ENCODE measurements around the gene FYN.
"Not testable (repeated sequence)": the region's sequence is repeated elsewhere in the genome, so short reads cannot be mapped to it uniquely, and the experiment has no call there.

The FYN gene

DNA sequence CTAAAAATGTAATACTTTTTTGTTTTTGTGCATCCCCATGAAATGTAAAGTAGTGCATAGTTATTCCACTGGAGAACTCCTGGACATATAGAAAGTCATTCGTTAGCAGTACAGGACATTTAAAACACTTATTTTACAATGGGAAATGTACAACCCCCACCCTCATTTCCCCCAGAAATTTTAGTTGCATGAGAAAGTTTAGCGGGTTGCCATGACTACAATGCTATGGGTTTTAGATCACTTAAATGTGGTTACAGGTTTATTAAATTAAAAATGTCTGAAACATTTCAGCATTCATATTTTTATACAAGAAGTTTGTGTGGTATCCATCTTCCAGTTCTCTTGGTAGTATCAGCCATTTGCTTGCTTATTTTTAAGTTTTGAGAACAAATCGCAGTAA is 212.7 kb downstream of the FYN start:
- no peak for DNase-seq (ENCODE audit: low read depth)

DNA sequence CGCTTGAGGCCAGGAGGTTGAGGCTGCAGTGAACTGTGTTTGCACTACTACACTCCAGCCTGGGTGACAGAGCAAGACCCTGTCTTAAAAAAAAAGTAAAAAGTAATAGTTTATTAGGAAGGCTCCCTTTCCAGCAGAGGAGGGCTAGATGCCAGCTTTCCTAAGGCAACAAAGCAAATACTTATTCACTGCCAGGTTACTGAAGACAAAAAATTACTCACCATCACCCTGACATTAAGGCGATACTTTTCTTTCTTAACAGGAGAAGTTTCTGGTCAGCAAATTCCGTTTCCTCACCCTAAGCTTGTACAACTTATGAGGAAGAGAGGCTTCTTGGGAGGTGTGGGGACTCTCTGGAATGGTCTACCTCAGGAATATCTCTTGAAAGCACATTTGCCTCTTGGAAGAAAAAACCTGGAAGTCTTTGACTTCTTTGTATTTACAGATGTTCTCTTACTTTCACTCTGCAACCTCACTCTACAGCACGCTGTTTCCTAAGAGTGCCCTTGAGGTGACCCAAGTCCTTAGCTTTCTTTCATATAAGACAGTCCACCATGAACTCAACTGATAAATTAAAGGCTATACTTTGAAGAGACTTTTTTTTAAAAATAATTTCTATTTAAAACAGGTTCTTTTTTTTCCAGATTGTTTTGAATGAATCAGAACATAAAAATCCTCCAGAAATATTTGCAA is 214.6 kb downstream of the FYN start:
- DNase-seq (ENCODE audit: low read depth) = no peak

DNA sequence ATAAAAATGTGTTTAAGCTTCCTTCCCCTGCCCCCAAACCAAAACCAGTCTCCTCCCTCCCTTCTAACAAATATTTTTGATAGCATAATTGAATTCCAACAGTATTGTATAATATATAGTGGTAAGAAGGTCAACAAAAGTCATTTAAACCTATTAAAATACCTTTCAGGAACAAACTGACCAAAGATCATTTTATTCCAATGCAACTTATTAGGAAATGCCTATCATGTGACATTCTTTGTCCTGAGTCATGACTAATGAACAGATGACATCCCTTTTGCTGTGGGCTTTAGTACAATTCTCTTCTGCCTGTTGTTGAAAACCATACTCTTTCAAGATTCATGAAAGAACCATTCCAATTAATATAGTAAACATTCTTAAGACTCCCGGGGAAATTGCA is 216.1 kb downstream of the FYN start:
- DNase-seq (ENCODE audit: low read depth) = no peak

DNA sequence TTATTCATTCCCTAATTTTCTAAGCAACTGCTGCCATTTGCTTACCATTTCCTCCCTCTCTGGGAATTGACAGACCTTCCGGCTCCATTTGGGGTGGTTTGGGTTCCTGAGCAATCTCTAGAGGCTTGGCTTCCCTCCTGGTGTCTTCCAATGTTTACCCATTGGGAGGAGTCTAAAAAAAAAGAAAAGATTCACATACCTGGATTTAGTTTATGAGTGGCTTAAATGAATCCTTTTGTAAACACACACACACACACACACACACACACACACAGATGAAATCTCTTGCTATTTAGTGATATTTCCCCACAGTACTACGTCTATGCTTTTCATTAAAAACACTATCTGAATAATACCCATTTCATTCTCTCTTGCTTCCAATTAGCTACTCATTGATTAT is 219.3 kb downstream of the FYN start:
- DNase-seq (ENCODE audit: low read depth) = no peak

DNA sequence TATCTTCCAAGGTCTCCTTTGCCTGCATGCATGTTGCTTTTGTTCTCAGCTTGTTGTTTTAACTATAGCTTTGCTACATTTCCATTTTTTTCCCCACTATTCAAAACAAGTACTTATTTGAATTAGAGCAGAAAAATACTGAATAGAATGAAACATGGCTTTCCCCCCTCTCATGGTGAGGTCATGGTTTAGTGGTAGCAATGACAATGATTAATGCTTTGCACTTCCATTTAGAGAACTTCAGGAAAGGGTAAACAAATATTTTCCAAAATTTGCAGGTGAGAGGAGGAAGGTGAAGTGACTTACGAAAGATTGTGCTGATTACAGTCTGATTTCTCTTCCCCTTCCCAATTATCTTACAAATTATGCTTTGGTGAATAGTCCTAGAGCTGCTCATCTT is 219.8 kb downstream of the FYN start:
- DNase-seq (ENCODE audit: low read depth) = no peak

DNA sequence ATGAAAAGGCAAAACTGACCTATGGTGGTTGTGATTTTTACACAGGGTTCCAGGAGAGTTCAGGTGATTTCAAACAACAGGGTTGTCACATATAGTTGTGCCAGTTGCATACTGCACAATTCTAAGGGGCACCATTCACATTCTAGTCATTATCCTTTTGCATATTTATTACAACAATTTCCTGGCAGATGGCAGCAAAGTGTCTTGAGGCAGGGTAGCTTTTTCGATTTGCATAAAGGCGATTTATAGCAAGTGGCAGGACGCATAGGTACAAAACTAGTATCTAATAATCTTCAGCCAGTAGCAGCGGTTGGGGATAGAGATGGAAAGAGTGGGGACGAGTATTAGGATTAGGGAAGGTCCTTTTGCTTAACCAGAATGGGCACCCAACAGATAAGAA is 221.1 kb downstream of the FYN start:
- no peak for DNase-seq (ENCODE audit: low read depth)

DNA sequence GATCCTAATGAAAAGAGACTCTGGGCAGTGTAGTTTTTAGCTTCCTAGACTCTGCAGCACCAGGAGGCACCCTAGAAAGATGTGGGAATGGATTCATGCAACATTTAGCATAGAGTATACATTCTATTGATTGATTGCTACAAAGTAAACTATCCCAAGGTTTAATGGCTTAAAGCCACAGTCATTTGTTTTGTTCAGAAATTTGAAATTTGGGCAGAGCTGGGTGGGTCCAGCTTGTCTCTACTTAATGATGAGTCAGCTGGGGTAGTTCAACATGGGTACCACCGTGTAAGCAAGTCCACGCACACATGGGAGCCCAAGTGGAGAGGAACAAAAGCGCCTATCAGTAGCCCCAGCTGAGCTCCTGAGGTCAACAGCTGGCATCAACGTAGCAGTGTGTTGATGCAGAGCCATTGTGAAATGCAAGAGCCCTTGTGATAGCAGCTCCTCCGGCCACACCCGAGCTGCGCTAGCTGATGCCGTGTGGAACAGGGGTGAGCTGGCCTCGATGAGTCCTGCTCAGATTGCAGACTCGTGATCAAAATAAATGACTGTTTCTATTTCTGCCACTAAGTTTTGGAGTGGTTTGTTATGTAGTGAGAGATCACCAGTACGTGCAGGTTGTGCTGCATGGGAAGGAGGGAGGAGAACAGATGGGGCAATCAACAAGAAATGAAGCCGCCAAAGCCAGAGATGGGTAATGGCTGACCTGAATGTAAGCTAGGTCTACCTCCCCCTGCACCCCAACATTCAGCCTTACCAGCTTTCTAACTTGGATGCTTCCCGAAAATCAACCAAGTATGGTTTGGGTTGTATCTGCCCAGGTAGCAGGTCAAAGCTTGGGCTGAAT is 221.8 kb downstream of the FYN start:
- DNase-seq (ENCODE audit: low read depth) = no peak

DNA sequence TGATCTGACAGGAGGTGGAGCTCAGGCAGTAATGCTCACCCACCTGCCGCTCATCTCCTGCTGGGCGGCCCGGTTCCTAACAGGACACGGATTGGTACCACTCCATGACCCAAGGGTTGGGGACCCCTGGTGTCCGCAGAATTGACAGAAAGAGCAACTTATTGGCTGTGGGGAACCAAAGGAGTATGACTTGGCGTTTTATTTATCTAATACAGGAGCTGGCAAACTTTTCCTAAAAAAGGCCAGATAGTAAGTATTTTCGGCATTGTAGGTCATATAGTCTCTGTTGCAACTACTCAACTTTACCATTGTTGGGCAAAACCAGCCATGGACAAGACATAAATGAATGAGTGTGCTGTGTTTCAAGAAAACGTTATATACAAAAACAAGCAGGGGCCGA is 223.2 kb downstream of the FYN start:
- no peak for DNase-seq (ENCODE audit: low read depth)

DNA sequence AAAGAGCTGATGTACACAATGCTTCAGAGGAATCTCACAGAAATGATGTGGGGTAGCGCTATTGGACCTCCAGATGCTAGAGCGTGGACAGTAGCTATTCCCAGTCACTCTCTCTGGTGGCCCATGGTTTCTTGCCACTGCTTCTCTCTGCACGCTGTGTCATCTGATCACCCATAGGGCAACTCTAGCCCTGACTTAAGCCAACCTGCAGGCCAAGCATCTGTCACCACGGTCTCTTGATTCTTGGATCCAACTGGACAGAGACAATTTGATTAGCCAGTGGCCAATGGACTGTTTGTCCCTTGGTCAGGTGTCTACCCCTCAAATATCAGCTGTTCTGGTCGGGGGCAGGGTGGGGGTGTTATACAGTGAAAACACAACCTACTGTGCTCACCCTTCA is 225.2 kb downstream of the FYN start:
- DNase-seq (ENCODE audit: low read depth) = no peak

DNA sequence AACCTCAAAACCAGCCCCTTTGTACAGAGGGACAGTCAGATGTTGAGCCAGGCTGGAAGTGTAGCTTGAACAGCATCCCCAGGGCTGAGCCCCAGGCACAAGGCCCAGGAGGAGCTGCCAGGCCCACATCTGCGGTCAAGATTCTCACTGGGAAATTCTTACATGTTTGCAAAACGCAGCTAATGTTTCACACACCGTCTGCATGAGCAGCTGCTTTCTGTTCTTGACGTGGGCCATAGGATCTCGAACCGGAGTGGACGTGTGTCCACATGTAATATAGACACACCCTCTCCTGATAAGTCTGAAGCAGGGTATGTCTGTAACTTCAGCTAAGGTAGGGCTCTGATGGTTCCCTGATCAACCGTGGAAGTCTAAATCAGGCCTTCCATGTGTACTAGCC is 226.3 kb downstream of the FYN start:
- no peak for DNase-seq (ENCODE audit: low read depth)

DNA sequence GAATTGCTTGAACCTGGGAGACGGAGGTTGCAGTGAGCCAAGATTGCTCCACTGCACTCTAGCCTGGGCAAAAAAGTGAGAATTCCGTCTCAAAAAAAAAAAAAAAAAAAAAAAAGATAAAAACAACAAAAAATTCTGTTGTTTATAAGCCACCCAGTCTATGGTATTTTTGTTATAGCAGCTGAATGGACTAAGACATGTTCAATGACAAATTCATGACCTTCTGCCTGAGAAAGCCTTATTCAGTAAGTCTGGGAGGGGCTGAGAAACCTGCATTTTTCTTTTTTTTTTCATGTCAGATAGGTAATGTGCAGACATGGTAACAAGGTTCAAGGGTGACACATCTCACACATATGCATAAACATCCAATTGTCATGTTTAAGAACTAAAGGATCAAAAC is 227.2 kb downstream of the FYN start:
- DNase-seq (ENCODE audit: low read depth) = no peak

DNA sequence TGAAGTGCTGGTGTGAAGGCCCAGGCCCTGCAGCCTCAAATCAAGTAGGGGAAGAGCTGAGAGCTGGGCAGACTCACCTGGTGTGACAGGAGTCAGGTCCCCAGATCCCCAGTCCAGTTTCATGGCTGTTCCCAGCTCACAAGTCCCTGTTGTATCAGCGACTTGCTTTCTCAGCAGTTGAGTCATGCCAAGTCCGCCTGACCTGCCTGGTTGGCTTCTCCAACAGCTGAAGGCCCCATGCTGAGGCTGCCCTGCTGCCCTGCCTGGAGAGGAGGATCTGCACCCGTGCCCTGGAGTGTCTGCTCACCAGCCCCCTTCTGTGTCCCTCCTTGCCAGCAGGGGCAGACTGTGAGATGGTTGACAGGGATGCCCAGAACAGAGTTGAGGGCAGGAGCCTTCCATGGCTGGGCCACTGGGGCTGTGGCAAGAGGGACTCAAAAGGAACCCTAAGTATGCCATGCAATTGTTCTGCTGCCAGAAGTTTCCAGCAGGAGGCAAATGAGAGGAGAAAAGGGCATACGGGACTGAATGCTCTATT is 228.3 kb downstream of the FYN start:
- DNase-seq (ENCODE audit: low read depth) = no peak

DNA sequence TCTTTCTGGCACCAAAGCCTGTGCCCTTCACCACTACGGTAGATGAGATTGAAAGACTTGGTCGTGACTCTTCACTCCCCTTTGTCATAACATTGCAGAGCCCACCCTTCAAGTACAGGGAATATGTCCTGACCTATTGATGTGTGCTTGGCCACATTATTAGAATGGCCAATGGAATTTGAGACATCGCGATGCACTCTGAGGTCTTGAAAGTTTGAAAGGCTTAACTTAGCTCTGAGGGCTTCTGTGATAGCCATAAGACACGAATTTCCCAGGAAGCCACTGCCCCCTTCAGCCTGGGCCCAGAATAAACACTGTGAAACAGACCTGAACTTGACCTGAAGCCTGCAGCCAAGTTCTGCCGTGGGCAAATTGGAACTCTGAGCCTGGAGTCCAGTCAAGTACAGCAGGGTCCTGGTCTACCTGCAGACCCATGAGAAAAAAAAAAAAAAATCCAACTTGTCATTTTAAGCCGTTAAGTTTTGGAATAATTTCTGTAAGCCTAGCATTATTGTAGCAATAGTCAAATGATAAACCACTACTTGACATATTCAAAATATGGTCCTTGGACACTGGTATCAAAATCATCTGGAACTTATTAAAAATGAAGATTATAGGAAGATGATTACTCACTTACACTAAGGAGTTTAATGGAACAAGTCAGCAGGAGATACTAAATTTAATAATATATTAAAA is 230.6 kb downstream of the FYN start:
- DNase-seq (ENCODE audit: low read depth) = no peak

DNA sequence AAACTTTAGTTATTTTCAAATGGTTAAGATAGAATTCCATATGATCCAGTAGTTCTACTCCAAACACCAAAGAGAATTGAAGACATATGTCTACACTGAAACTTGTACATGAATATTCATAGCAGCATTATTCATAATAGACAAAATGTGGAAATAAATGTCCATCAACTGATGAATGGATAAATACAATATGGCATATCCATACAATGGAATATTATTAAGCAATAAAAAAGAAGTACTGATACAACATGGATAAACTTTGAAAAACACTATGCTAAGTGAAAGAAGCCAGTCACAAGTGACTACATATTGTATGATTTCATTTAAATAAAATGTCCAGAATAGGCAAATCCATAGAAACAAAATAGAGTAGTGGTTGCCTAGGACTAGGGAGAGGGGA is 234.0 kb downstream of the FYN start:
- no peak for DNase-seq (ENCODE audit: low read depth)

DNA sequence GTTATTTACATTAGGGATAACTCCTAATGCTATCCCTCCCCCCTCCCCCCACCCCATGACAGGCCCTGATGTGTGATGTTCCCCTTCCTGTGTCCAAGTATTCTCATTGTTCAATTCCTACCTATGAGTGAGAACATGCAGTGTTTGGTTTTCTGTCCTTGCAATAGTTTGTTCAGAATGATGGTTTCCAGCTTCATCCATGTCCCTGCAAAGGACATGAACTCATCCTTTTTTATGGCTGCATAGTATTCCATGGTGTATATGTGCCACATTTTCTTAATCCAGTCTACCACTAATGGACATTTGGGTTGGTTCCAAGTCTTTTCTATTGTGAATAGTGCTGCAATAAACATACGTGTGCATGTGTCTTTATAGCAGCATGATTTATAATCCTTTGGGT is 238.3 kb downstream of the FYN start:
- not testable (repeated sequence) for DNase-seq (ENCODE audit: low read depth)

DNA sequence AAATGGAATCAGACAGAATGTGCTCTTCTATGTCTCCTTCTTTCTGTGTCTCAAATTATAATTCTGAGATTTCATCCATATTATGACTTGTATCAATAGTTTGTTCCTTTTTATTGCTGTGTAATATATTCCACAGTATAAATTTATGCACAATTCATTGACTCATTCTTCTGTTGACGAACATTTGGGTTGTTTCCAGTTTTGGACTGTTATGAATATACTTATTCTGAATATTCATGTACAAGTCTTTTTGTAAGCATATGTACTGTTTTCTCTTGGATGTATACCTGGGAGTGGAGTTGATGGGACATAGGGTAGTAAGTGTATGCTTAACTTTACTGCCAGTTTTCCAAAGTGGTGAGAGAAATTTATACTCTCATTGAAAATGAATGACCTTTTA is 239.4 kb downstream of the FYN start:
- no peak for DNase-seq (ENCODE audit: low read depth)

DNA sequence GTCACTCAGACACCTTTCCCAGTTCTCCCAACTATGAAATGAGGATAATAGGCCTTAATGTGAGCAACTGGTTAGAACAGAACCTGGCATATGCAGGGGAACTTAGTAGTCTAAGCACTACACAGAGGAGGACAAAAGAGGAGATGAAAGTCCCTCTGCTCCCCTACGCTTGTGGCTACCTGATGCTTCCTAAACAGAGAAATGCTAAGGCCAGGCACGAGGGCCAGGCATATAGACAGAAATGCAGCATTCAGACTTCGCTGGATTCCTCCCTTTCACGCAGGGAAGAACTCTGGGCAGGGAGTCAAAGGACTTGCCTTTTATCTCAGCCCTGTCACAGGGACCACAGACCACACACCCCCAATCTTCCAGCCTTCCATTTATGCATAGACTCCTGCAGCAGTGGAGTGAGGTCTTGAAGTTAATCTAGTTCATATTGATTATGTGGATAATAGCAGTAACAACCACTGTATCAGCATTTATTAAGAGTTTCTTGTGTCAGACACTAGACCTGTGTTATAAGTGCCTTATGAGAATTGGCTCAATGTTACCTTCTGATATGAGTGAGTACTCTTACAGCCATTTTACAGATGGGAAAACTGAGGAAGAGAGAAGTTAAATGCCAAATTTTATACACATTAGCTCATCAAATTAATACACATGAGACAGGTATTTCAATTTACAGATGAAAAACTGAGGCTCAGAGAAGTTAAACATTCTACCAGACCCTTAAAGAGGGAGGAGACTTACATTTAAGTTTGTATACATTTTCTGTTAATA is 240.6 kb downstream of the FYN start:
- DNase-seq (ENCODE audit: low read depth) = no peak

DNA sequence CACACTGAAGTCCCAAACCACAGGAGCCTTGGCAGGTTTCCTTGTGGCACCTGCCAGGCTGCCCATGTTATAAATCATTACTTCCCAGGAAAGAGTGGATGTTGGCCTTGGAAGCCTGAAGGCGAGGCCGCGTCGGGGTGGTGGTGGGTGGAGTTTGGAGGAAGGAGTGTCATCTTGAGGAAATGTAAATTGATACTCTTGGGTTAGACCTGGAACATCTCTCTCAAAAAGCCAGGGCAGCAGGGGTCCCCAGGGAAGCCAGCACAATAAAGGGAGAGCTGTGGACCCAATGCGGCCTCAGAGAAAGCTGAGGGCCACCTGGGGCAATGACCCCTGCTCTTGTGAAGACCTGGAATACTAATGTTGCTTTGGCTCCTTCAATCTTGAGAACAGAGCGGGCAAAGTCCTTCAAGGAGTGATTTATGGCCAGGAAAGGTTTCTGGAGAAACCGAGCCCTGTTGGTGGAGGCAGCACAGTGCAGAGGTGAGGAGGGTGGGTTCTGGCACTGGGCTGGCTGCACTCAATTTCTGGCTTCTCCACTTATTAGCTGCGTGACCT is 241.3 kb downstream of the FYN start:
- no peak for DNase-seq (ENCODE audit: low read depth)

DNA sequence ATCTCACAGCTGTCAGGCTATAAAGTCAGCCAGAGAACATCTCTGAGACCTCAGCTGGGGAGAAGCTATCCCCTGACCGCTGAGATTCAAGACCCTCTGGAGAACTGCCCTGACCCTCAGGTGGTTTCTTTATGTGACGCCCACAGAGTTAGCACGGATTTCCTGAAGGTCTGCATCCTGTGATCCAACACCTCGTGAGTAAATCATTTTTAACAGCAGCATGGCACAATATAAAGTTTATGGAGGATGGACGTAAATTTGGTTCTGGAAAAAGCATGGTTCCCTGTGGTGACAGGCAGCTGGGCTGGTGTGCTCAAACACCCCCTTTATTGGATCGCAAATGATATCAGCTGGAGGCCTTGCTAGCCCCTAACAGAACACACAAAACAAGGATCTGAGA is 242.2 kb downstream of the FYN start:
- no peak for DNase-seq (ENCODE audit: low read depth)

DNA sequence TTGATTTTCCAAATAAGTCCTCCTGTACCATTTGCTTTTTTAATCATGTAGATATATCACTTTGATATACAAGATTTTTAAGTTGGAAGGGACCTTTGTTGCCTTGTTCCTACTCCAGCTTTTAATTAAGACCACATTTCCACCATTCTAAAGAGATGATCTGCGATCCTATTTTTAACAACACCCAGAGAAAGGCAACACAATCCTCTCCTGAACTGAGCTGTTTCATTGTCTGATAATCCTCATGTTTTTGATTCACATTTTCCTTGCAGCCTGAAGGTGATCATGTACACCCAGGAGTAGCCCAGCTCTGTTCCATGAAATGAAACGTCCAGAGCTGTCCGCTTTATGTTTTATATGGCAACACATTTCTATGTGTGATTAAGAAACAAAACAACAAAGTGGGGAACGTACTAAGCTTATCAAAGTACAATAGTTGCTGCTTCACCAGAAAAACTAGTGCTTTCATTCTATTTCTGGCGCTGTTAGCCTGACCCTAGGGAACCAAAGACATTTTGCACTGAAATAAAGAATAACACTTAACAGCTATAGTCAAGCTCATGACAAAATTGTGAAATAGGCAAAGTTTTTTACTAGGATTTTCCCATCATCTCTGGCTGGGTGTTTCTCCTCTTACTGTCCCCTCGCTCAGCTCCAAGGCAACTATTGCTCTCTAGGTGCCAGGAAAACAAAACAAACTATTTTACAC is 245.0 kb downstream of the FYN start:
- DNase-seq (ENCODE audit: low read depth) = no peak

DNA sequence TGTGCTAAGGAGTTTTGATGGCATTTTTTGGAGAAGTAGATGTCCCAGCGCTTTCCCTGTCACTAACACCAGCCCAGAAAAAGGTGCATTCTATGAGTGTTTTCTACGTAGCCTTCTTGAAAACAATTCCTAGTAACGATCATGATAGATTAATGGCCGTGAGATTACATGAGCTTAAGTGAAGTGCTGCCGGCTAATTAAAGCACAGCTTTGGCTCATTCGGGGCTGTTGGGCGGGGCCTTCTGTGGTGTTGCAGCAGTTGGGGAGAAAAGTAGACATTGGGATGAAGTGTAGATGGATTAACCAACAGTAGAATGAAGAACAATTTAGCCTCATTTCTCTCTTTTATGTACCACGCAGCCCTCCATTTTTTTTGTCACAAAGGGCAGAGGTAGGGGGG is 246.8 kb downstream of the FYN start:
- no peak for DNase-seq (ENCODE audit: low read depth)
